ENCODE data around the gene WDR90. TPM values are rescaled to one million over a fixed set of nuclear protein-coding genes. Genes with fewer than 3 reads are reported as not detected.

The WDR90 gene
- total and polyA plus RNA-seq, 10 of the 15 experiments (the other 5 are each of a cell fraction or from before 2014, with no cell fraction given), result 2.0 to 65.0 (median 16.7) TPM

DNA sequence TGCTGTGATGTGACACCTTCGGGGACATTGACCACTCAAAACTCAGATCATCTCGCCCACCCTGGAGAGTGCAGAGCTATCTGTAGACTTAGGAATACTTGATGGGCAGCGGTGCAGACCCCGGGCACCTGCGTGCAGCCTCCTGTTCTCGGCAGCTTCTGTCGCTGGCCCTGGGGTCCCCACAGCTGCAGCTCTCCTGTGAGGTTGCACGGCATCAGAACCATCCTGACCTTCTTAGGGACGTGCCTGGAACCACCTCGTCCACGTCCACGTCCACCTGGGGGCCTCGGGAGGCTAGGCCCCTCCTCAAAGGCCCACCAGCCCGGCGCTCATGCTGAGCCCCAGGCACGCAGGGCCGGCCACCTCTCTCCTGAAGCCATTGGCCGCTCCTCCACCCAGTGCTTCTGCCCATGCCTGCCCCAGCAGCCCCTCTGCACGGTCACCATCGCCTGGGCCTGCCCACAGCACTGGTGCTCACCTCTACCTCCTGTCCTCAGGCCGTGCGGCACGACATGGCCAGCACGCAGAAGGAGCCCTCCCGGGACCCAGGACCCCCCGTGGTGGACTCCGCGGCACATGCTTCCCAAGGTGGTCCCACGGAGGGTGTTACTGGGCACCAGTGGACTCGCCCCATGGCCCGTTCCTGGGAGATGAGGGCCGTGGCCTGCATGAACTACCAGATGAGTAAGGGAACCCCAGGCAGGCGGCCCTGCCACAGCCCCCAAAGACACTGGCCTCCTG is 20.7 kb upstream of the WDR90 start:
- no TSS peak for BruUV-seq (replicated peaks)
- H3K4me2 ChIP-seq (ENCODE audit: control insufficient read depth, insufficient read depth), result no peak overlapping the region
- no peaks in the 10 kb centered on the region; the same call in 1 of the 2 replicates for H4K20me1 ChIP-seq (ENCODE audit: control insufficient read depth, insufficient read depth)
- no peak for TF ChIP-seq IRF4 (IDR thresholded peaks at IDR 0.05; ENCODE audit: low read depth, low read length)
- TF ChIP-seq SREBF1 (IDR thresholded peaks at IDR 0.05; ENCODE audit: low read length), result no peak
- no peak for TF ChIP-seq RELA (IDR thresholded peaks at IDR 0.05; ENCODE audit: borderline replicate concordance, partially characterized antibody)
- TF ChIP-seq, protein P1, sequence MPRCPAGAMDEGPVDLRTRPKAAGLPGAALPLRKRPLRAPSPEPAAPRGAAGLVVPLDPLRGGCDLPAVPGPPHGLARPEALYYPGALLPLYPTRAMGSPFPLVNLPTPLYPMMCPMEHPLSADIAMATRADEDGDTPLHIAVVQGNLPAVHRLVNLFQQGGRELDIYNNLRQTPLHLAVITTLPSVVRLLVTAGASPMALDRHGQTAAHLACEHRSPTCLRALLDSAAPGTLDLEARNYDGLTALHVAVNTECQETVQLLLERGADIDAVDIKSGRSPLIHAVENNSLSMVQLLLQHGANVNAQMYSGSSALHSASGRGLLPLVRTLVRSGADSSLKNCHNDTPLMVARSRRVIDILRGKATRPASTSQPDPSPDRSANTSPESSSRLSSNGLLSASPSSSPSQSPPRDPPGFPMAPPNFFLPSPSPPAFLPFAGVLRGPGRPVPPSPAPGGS (IDR thresholded peaks at IDR 0.05; ENCODE audit: borderline replicate concordance, insufficient read depth, low read depth, low read length, poor library complexity, severe bottlenecking), result no peak
- no peak for TF ChIP-seq FOS (IDR thresholded peaks at IDR 0.05; ENCODE audit: borderline replicate concordance, extremely low read depth, insufficient read length)
- TF ChIP-seq TCF7 (IDR thresholded peaks at IDR 0.05; ENCODE audit: borderline replicate concordance), result no peak
- no peak for TF ChIP-seq MYC (IDR thresholded peaks at IDR 0.05; ENCODE audit: insufficient read depth, insufficient read length, insufficient replicate concordance, low read length, severe bottlenecking)
- TF ChIP-seq ZZZ3 (IDR thresholded peaks at IDR 0.05; ENCODE audit: control insufficient read depth, insufficient read length, low read depth), result no peak
- TF ChIP-seq, protein P2, sequence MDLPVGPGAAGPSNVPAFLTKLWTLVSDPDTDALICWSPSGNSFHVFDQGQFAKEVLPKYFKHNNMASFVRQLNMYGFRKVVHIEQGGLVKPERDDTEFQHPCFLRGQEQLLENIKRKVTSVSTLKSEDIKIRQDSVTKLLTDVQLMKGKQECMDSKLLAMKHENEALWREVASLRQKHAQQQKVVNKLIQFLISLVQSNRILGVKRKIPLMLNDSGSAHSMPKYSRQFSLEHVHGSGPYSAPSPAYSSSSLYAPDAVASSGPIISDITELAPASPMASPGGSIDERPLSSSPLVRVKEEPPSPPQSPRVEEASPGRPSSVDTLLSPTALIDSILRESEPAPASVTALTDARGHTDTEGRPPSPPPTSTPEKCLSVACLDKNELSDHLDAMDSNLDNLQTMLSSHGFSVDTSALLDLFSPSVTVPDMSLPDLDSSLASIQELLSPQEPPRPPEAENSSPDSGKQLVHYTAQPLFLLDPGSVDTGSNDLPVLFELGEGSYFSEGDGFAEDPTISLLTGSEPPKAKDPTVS (IDR thresholded peaks at IDR 0.05; ENCODE audit: low read depth, low read length), result no peak
- TF ChIP-seq SMC3 (IDR thresholded peaks at IDR 0.05; ENCODE audit: borderline replicate concordance, low read length), result no peak
- TF ChIP-seq, protein P3, sequence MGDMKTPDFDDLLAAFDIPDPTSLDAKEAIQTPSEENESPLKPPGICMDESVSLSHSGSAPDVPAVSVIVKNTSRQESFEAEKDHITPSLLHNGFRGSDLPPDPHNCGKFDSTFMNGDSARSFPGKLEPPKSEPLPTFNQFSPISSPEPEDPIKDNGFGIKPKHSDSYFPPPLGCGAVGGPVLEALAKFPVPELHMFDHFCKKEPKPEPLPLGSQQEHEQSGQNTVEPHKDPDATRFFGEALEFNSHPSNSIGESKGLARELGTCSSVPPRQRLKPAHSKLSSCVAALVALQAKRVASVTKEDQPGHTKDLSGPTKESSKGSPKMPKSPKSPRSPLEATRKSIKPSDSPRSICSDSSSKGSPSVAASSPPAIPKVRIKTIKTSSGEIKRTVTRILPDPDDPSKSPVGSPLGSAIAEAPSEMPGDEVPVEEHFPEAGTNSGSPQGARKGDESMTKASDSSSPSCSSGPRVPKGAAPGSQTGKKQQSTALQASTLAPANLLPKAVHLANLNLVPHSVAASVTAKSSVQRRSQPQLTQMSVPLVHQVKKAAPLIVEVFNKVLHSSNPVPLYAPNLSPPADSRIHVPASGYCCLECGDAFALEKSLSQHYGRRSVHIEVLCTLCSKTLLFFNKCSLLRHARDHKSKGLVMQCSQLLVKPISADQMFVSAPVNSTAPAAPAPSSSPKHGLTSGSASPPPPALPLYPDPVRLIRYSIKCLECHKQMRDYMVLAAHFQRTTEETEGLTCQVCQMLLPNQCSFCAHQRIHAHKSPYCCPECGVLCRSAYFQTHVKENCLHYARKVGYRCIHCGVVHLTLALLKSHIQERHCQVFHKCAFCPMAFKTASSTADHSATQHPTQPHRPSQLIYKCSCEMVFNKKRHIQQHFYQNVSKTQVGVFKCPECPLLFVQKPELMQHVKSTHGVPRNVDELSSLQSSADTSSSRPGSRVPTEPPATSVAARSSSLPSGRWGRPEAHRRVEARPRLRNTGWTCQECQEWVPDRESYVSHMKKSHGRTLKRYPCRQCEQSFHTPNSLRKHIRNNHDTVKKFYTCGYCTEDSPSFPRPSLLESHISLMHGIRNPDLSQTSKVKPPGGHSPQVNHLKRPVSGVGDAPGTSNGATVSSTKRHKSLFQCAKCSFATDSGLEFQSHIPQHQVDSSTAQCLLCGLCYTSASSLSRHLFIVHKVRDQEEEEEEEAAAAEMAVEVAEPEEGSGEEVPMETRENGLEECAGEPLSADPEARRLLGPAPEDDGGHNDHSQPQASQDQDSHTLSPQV (IDR thresholded peaks at IDR 0.05), result no peak
- TF ChIP-seq RBBP5 (conservative IDR thresholded peaks at IDR 0.05), result no peak
- TF ChIP-seq STAT1 (conservative IDR thresholded peaks at IDR 0.05), result no peak
- TF ChIP-seq POLR2AphosphoS5 (IDR thresholded peaks at IDR 0.05; ENCODE audit: low read length), result no peak
- no peaks in the 10 kb centered on the region for H3K79me2 ChIP-seq (ENCODE audit: control insufficient read depth, insufficient read depth, low read length)
- ATAC-seq, result no peak
- 83% methylated on average over 33 of the region's 33 CpGs for WGBS (ENCODE audit: insufficient coverage, insufficient replicate concordance, low lambda C conversion rate, missing lambda C conversion rate)
- DNase-seq (ENCODE audit: low read depth, low spot score), result no peak
- FAIRE-seq, result no peak
- no peaks in the 10 kb centered on the region; a peak in 1 of 4 replicates for H3K36me3 ChIP-seq (ENCODE audit: control insufficient read depth in 2 of 2, insufficient read depth in 2 of 2, low read length in 1 of 2)
- no peak overlapping the region for H3K9ac ChIP-seq (ENCODE audit: control insufficient read depth, insufficient read depth, low read length)
- no peak overlapping the region for H2AFZ ChIP-seq (ENCODE audit: control insufficient read depth, low read depth, low read length)
- no peaks in the 10 kb centered on the region for H3K4me1 ChIP-seq (ENCODE audit: control insufficient read depth, insufficient read depth, low read length)
- intact Hi-C loops (cut with micrococcal nuclease; ENCODE audit: unreplicated experiment), result no loop called here
- POLR2A ChIA-PET, result no interaction called here
- SMC1A ChIA-PET (ENCODE audit: uncharacterized antibody, unreplicated experiment), result no interaction called here
- H3K27me3 ChIP-seq (replicated peaks in 1 of 2; ENCODE audit: control insufficient read depth in 2 of 2, insufficient read depth in 2 of 2, low read length in 1 of 2), result no peaks in the 10 kb centered on the region
- in situ Hi-C loops (cut with MboI), result no loop called here
- H3K27ac ChIP-seq (ENCODE audit: control insufficient read depth, insufficient read depth), result no peak overlapping the region
- no peaks in the 10 kb centered on the region for H3K9me3 ChIP-seq (replicated peaks; ENCODE audit: control insufficient read depth, insufficient read depth, low read length)
- CTCF ChIA-PET, result no interaction called here
- RAD21 ChIA-PET (ENCODE audit: unreplicated experiment), result no interaction called here
- H3K4me3 ChIP-seq, result no peak overlapping the region
